HG03571 (cell line): Measurements from ENCODE around the gene MYH6.
"Not testable (repeated sequence)": the region's sequence is repeated elsewhere in the genome, so short reads cannot be mapped to it uniquely, and the experiment has no call there.

Experiments used
- ATAC-seq: cut with Tn5 transposase; IDR thresholded peaks from one replicate; pipeline ENCODE4 v1.9.1; 2021; ENCODE audit not compliant: unreplicated experiment

Gene MYH6

DNA sequence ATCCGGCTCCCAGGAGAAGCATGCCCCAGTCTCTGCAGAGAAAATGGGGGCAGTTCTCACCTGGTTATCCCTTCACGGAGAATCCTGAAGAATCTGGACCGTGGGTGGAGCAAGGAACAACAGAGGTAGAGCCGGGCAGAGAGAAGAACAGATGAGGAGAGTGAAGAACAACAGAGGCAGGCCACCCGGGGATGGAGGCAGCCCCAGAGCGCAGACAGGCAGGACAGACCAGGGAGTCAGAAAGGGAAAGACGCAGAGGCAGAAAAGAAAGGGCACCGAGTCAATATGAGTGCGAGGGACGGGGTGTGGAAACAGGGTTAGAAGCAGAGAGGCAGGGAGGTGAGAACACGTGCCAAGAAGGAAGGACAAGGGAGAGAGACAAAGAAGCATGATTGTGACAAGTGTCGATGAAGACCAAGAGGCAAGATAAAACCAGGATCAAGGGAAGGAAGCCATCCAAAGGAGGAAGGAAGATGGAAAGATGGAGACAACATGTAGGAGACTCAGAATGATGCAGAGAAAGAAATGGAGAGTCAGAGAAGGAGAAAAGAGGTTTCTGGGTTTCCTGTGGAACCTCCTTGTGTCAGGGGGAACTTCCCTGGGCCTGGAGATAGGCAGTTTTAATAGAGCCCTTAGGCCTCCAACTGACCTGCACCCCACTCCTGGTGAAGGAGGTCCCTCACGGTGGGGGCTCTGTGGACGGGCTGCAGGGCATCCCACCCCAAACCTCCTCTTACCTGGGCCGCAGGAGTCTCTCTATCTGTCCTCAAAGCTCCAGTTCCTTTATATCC, at the start of gene MYH6:
MYH6 (minus strand) TSS at position 758 of the 791 bp plus-strand sequence. CDS start 1,050 bp downstream, outside the sequence.
- ATAC-seq = no peak

DNA sequence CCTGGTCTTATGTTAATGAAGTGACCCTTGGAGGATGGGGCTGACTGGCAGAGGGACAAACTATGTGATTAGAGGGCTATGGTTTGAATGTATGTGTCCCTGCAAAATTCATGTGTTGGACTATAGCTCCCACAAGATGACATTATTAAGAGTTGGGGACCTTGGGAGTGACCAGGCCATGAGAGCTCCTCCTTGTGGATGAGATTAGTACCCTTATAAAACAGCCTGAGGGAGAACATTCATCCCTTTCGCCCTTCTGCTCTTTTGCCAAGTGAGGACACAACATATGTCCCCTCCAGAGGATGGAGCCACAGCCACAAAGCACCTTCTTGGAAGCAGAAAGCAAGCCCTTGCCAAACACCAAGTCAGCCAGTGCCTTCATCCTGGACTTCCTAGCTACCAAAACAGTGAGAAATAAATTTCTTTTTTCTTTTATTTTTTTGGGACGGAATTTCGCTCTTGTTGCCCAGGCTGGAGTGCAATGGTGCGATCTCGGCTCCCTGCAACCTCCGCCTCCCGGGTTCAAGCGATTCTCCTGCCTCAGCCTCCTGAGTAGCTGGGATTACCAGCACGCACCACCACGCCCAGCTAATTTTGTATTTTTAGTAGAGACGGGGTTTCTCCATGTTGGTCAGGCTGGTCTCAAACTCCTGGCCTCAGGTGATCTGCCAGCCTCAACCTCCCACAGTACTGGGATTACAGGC, 49.0 kb upstream of the MYH6 start:
- ATAC-seq = not testable (repeated sequence)

DNA sequence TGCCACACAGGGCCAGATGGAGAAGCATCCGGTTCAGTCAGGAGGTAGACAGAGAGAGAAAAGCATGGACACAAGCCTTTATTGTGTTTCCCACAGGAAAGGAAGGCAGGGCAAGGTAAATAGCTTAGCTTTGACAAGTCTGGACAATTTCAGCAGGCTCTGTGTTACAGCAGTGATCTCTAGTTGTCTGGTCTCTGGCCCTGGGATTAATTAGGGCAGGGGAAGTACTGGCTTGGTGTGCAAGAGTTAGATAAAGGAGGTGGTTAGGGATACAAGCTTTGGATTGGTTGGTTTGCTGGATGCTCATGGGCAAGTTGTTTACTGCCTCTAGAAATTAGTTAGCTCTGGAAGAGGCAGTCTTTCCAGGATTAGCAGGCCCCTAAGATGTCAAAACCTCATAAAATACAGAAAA, 46.4 kb upstream of the MYH6 start:
- no peak for ATAC-seq

DNA sequence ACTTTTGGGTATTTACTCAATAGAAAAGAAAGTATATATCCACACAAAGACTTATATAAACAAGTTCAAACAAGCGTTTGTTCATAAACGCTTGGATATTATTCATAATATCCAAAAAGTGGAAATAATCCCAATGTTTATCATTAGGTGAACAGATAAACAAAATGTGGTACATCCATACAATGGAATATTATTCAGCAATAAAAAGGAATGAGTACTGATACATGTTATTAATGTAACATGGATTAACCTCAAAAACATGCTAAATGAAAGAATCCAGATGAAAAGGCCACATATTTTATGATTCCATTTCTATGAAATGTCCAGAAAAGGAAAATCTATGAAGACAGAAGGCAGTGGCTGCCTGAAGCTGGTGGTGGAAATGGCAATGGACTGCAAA, 44.2 kb upstream of the MYH6 start:
- no peak for ATAC-seq

DNA sequence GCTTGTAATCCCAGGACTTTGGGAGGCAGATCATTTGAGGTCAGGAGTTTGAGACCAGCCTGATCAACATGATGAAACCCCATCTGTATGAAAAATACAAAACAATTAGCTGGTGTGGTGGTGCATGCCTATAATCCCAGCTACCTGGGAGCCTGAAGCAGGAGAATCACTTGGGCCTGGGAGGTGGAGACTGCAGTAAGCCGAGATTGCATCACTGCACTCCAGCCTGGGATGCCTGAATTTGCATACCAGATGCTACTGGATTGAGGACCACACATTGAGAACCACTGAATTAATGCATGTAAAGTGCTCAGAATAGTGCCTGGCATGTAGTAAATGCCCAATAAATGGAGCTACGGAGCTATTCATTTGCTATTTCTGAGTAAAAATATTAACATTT, 42.3 kb upstream of the MYH6 start:
- no peak for ATAC-seq

DNA sequence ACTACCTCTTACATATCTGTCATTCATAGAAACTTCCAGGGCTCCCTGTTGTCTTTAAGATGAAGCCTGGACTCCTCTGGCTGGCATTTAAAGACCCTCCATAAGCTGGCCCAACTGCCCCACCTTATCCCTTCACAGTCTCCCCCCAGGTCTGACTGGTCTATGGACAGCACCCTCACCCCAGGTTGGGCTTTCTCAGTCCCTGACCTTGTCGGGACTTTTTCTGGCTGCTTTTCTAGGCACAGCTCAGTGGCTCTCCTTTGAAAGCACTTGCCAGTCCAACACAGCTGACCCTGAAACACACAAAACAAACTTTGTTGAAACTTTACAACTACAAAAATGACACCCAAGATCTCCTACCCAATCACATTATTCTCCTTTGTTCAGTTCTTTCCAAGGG, 41.2 kb upstream of the MYH6 start:
- ATAC-seq = no peak

DNA sequence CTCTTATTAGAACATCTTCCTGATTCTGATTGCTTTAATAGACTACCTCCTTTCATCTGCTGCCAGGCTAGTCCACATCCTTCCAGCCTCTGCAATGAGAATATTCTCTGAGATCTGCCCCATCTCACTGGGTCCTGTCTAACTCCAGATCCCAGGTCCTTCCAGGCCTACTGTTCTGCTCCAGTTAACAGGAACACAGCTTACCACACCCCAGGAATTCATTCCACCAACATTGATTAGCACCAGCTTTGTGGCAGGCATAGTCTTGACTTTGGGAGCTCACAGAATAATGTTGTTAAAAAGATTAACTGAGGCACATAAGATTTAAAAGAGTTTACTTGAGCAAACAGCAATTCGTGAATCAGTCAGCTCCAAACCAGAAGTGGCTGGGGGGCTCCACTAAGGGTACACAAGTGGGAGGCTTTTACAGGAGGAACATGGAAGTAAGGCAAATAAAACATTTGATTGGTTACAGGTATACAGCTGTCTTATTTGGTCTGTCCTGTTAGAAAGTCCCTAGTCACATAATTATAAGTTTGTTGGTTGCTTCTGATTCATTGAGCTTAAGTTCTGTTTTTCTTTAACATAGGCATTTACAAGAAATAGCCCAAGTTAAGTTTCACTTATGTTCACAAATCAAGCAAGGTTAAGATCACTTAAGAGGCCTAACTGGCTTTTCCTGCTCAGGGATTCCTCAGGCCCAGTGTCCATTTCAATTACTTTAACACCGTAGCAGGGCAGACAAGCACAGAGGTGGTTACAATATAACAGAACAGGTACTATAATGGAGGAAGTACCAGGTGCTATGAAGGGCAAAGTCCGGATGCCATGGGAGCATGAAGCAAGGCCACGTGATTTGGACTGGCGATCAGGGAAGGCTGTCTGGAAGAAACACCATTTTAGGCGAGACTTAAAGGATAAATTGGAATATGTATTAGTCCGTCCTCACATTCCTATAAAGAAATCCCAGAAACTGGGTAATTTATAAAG, 39.6 kb upstream of the MYH6 start:
- ATAC-seq = no peak

DNA sequence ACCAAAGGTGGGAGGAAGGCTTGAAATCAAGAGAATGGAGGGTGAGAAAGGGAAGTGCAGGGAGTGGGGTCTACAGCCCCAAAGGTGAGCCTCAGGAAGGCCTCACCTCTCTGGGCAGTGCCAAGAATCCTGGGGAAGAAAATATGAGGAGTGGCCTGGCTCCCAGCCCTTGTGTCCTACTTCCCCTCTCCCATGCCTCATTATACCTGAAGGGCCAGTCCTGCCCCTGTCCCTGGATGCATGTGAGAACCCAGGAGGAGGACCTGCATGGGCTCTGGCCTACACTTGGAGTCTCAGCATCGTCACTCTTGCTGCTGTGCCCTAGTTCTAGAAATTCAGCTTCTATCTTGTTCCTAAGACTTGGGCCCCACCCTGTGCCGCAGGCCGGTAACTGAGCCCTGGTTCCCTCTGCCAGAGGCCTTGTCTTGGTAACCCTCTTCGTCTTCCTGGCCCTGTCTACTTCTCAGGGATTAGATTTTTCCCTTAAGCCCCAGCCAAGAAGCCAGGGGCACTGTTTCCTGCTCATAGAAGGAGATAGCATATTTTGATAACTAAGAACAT, 38.3 kb upstream of the MYH6 start:
- no peak for ATAC-seq

DNA sequence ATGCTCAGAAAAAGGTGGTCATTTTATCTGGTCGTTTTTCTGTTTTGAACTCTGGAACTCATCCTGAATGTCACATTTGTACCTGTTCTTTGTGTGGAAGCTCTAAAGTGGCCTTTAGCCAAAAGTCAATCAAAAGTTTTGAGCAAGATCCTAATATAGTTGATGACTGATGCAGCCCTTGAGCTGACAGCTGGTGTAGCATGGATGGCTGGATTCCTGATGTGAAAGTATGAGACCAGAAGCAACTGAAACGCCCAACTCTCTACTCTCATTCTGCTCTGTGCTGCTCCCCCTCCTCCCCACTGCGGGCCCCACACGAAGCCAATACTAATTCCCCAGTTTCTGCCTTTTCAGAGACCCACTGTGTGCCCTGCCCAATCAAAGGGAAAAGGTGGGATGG, 37.7 kb upstream of the MYH6 start:
- no peak for ATAC-seq

DNA sequence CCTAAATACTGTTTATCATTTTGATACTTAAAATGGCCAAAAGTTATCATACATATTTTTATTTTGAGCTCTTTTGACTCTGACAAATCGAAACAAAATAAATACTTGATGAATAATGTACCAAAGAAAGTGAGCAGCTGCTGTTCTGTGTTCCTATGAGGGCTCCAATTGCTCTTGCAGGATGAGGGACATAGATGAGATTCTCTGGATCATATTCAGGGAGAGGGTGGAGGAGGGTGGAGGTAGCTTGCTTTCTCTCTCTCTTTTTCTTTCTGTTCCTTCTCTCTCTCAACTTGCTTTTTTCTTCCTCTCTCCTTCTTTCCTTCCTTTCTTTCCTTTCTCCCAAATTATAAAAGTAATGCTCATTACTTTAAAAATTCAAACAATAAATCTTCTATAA, 36.2 kb upstream of the MYH6 start:
- ATAC-seq = no peak

DNA sequence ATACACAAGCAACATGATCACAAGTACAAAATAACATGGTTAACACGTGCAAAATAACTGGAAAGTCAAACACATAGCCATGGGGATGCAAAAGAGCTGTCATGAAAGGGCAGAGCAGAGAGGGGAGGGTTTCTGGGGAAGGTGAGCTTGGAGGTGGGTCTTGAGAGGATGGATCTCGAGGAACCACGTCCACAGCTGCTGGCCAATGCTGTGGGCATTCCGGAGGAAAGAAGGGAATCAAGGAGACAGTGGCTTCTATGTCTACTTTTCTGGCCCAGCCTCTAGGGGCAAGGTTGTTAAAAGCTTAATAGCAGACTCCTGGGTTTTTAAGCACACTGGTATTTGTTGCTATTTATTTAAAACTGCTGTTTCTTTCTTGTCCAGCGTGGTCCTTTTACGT, 35.8 kb upstream of the MYH6 start:
- ATAC-seq = no peak

DNA sequence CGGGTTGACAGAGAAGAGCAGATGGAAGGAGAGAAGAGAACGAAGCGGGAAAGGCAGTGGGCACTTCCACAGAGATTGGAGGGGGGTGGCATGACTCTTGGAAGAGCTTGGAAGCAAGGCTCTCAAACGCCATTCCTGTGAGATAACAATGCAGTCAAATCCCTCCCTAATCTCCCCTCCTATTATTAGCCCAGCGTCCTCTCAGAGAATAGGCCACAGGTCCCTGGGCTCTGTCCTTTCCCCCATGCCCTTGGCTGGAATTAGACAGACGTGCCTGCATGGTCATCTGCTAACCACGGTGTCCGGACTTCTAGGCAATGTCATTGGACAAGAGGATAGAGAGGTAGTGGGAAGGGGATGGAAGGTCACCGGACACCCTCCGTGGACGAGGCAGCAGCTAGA, 35.3 kb upstream of the MYH6 start:
- no peak for ATAC-seq

DNA sequence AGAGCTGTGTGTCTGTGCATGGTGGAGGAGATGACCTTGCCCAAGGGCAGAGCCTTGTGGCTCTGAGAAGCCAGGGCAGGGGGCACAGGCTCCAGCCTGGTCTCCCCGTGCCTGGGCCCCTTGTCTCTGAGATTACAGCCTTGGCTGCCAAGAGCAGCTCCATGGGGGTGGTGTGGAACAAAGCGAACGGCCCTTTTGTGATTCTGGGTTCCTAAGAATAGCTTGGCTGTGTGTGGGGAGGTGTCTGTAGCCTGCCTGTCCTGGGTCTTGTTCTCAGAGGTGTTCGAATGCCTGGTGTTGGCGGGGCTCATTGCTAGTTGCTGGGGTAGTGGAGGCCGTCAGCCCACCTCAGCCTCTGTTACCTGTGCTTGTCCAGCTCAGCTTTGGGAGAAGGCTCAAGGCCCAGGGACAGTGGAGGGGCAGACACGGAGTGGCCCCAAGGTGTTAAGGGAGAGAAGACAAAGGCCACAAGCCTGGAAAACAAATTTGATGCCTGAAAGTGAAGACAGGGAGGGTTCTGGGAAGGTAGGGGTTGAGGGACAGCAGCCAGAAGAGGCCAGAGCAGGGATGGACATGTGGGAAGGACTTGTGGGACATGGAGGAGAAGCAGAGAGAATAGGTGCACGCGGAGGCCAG, 34.8 kb upstream of the MYH6 start:
- ATAC-seq = no peak

DNA sequence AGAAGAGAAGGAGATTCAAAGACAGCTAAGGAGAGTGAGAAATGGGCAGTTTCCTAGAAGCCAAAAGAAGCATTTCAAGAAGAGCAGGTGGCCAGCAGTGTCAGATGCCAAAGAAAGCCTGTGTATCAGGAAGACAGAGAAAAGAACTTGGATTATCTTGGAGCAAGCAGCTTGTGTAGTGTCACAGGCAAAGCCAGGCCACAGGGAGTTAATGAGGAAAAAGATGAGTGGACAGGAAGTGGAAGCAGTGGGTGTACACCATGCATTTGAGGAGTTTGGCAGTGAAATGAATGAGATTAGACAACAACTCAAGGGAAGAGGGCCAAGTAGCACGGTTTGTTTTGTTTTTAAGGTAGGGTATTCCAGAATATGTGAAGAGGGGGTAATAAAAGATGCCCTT, 33.0 kb upstream of the MYH6 start:
- ATAC-seq = no peak

DNA sequence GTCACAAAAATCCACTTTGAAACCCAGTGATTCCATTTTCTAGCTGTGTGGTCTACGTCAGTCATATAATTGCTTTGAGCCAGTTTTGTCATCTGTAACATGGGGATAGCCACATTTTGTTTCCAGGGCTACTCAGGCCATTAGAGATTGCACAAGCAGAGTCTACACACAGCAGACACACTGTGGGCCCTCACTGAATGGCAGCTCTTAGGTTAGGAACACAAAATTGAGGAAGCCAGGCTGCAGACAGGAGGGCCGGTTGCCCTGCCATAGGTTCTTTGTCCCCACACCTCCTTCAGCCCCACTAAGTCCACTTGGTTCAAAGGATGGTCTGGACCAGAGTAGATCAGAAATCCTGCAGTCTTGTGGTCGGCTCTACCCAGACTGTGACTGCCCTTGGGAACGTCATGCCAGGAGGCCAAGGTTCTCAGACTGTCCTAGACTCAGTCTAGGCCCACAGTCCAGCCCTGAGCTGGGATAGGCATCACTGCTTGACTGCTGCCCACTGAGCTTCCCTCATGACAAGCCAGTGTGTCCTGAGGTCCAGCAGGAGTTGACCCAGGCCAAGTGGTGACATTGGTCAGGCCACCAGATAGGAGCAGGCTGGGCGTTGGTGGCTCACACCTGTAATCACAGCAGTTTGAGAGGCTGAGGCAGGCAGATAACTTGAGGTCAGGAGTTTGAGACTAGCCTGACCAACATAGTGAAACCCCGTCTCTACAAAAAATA, 31.2 kb upstream of the MYH6 start:
- no peak for ATAC-seq

DNA sequence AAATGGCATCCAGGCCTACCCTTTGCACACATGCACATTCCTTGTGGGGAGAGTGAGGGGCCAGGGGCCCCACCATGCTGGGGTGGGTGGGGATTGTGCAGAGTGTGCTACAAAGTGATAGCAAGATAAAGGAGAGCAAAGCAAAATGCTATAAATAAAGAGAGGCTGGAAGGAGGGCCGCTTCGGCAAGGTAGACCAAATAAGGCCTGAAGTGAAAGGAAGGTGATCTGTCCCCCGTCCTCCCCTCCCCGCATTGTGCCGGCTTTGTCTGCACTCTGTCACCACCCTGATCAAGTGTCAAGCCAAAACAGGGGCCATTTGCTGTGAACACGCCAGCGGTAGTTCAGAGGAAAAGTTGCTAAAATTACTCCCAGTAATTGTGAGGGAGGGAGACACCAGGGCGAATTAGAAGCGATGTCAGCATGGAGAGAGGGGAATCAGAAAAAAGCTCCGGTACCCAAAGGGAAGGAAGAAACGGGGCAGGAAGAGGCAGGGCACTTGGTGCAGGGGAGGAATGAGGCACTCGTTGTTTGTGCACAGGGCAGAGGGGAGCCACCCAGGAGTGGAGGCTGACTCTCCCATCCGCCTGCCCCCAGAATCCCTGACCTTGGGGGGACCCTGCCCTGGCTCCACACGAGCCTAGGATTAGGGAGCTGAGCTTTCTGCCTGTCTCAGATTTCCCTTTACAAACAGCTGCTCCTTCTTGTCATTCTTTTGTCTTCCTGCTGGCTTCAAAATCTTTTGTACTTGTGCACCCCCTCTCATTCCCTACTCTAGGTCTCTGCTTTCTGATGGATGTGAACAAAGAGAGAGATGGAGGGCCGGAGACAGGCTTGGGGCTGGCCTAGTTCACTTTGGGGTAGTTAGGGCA, 30.3 kb upstream of the MYH6 start:
- ATAC-seq = no peak

DNA sequence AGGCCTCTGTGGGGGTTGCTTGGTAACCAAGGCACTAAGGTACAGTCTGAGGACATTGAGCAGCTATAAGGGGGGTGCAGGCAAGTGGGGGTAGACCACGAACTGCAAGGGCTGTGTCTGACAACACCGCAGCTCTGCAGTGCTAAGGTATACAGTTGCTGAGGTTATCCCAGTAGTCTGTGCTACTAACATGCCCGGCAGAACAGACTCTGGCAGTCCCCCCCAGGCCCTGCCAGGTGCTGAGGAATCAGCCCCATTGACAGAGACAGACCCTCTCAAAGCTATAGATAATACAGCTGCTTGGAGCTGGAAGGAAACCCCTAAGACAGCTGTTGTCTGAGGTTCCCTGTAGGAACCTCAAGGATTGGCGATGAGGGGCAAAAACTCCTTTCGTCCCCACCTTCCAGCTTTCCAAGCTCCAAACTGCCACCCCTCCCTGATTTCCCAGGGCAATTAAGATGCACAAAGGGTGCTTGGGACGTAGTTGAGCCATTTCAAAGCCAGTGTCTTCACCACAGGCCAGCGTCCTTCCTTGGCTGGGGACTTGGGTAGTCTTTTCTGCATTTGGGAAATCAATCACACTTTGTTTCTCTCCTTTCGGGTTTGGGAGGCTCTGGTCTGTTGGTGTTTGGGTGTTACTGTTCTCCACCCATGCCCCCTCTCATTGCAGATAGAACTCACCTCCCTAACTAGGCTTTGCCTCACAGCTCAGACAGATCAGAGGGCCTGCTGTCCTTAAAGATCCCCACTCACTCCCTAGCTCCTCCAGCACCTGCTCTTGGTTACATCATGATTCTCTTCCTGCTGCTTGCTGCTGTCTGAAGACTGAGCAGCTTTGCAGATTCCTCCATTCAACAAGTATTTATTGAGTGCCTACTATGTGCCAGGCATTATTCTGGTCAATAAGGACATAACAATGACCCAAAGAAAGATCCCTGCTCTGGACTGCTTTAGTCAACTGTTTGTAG, 29.3 kb upstream of the MYH6 start:
- ATAC-seq = no peak
